Astrocyte (in vitro differentiated cells and primary cell): ENCODE measurements around the gene B4GALNT3. TPM values are rescaled to one million over a fixed set of nuclear protein-coding genes. Genes with fewer than 3 reads are reported as not detected.
A peak's percentile ranks its signal among the peaks of the same experiment; 100 is the strongest.

Experiments
- DNase-seq: peaks from one replicate; pipeline ENCODE4 v3.0.0-alpha.2; 2010; ENCODE audit warnings: low read depth
- FAIRE-seq: peaks from 2 replicates; lab custom pipeline; 2011; peaks lifted over from hg19 to GRCh38; lab: Jason Lieb, UNC
- H2AFZ ChIP-seq: 2 replicates; pipeline ENCODE4 v1.6.0; 2012; ENCODE audit warnings: low read depth, low read length, inconsistent platforms
- H3K27ac ChIP-seq: 2 replicates; pipeline ENCODE4 v1.5.1; 2011; ENCODE audit warnings: low read depth, low read length, inconsistent platforms
- H3K27me3 ChIP-seq: 2 replicates; pipeline ENCODE4 v1.6.0; 2011; ENCODE audit warnings: low read length, inconsistent platforms; ENCODE audit not compliant: insufficient read depth
- H3K36me3 ChIP-seq: 2 replicates; pipeline ENCODE4 v1.5.1; 2011; ENCODE audit warnings: low read length, inconsistent platforms; ENCODE audit not compliant: insufficient read depth
- H3K4me1 ChIP-seq: 2 replicates; pipeline ENCODE4 v1.5.1; 2011; ENCODE audit warnings: low read length, inconsistent platforms; ENCODE audit not compliant: insufficient read depth
- H3K4me2 ChIP-seq: 2 replicates; pipeline ENCODE4 v1.6.0; 2012; ENCODE audit warnings: low read length, inconsistent platforms
- H3K4me3 ChIP-seq: 2 replicates; pipeline ENCODE4 v1.5.1; 2011; ENCODE audit warnings: low read depth, mild to moderate bottlenecking, low read length, inconsistent platforms; ENCODE audit not compliant: insufficient read depth
- H3K79me2 ChIP-seq: 2 replicates; pipeline ENCODE4 v1.6.0; 2012; ENCODE audit warnings: mild to moderate bottlenecking, low read length, inconsistent platforms; ENCODE audit not compliant: insufficient read depth
- H3K9ac ChIP-seq: 2 replicates; pipeline ENCODE4 v1.6.0; 2012; ENCODE audit warnings: mild to moderate bottlenecking, low read length, inconsistent platforms
- H3K9me3 ChIP-seq: 2 replicates; pipeline ENCODE4 v1.5.1; 2012; ENCODE audit warnings: low read depth, mild to moderate bottlenecking, low read length, inconsistent platforms; ENCODE audit not compliant: insufficient read depth
- H4K20me1 ChIP-seq: 2 replicates; pipeline ENCODE4 v1.6.0; 2012; ENCODE audit warnings: low read length, inconsistent platforms; ENCODE audit not compliant: insufficient read depth
- H3K27ac Mint-ChIP-seq: one replicate; pipeline ENCODE4 v1.8.0; 2021; ENCODE audit warnings: mild to moderate bottlenecking, mixed read lengths; ENCODE audit not compliant: unreplicated experiment
- H3K27me3 Mint-ChIP-seq: one replicate; pipeline ENCODE4 v1.8.0; 2021; ENCODE audit warnings: low read depth, mixed read lengths; ENCODE audit not compliant: unreplicated experiment
- H3K36me3 Mint-ChIP-seq: one replicate; pipeline ENCODE4 v1.8.0; 2021; ENCODE audit warnings: low read depth, mixed read lengths; ENCODE audit not compliant: unreplicated experiment
- H3K4me1 Mint-ChIP-seq: one replicate; pipeline ENCODE4 v1.8.0; 2021; ENCODE audit warnings: low read depth, mixed read lengths; ENCODE audit not compliant: unreplicated experiment
- H3K4me3 Mint-ChIP-seq: one replicate; pipeline ENCODE4 v1.8.0; 2021; ENCODE audit warnings: mild to moderate bottlenecking, moderate library complexity, mixed read lengths; ENCODE audit not compliant: unreplicated experiment
- H3K9me3 Mint-ChIP-seq: one replicate; pipeline ENCODE4 v1.8.0; 2021; ENCODE audit warnings: mild to moderate bottlenecking, mixed read lengths; ENCODE audit not compliant: unreplicated experiment
- EZH2 ChIP-seq: IDR thresholded peaks from 2 replicates; pipeline ENCODE4 v1.6.1; 2012; ENCODE audit warnings: mild to moderate bottlenecking, low read length, inconsistent platforms; ENCODE audit not compliant: insufficient read depth
- total RNA-seq: library from RNA; stranded (reverse); gene quantifications from 2 replicates; pipeline ENCODE4 v1.2.1, GENCODE V29; 2021
- TF ChIP-seq, protein P1 (sequence below): IDR thresholded peaks from 2 replicates; pipeline ENCODE4 v1.5.1; 2011; ENCODE audit warnings: low read depth, mild to moderate bottlenecking, inconsistent platforms, low read length, moderate library complexity; ENCODE audit not compliant: insufficient read depth

B4GALNT3 gene
- total RNA-seq, 1 donor from 2014 or later, result 3.6 TPM

DNA sequence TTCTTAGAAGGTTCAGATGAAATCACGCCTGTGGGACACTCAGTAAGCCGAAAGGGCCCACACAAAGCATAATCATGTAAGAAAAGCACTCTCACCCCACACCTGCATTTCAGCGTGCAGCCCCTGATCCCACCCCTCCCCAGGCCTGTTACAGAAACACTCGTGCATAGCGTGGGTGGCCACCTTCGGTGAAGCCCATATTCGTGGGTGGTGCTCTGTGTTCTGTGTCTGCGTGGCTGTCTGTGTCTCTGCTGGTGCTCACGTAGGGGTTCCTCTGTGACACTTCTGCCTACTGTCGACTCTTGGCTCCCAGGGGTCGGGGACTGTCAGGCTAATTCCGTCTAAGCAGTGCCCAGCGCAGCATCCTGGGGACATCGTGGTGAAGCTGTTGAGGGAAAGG, 74.0 kb downstream of the B4GALNT3 start:
- no peak overlapping the region for H3K27ac ChIP-seq
- Mint-ChIP-seq H3K27ac (peak overlapping the region; percentile 12), H3K4me1 (peaks cover 14% of the 10 kb centered on the region), H3K4me3 (no peak overlapping the region), H3K9me3 (peaks cover 17% of the 10 kb centered on the region), H3K36me3 (peaks cover 4% of the 10 kb centered on the region), H3K27me3 (peaks cover 6% of the 10 kb centered on the region)
- no peak overlapping the region for H3K4me3 ChIP-seq
- H3K27me3 ChIP-seq, result no peaks in the 10 kb centered on the region
- H2AFZ ChIP-seq, result no peak overlapping the region
- no peak overlapping the region for H3K4me2 ChIP-seq
- H3K79me2 ChIP-seq, result no peaks in the 10 kb centered on the region
- peaks cover 2% of the 10 kb centered on the region for H3K4me1 ChIP-seq
- H3K9ac ChIP-seq, result no peak overlapping the region
- FAIRE-seq (no peak), DNase-seq (no peak)
- TF ChIP-seq, protein P1, sequence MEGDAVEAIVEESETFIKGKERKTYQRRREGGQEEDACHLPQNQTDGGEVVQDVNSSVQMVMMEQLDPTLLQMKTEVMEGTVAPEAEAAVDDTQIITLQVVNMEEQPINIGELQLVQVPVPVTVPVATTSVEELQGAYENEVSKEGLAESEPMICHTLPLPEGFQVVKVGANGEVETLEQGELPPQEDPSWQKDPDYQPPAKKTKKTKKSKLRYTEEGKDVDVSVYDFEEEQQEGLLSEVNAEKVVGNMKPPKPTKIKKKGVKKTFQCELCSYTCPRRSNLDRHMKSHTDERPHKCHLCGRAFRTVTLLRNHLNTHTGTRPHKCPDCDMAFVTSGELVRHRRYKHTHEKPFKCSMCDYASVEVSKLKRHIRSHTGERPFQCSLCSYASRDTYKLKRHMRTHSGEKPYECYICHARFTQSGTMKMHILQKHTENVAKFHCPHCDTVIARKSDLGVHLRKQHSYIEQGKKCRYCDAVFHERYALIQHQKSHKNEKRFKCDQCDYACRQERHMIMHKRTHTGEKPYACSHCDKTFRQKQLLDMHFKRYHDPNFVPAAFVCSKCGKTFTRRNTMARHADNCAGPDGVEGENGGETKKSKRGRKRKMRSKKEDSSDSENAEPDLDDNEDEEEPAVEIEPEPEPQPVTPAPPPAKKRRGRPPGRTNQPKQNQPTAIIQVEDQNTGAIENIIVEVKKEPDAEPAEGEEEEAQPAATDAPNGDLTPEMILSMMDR, result no peak
- no peak for TF ChIP-seq EZH2
- peaks cover 6% of the 10 kb centered on the region for H3K9me3 ChIP-seq
- H4K20me1 ChIP-seq, result no peaks in the 10 kb centered on the region
- H3K36me3 ChIP-seq, result no peaks in the 10 kb centered on the region

DNA sequence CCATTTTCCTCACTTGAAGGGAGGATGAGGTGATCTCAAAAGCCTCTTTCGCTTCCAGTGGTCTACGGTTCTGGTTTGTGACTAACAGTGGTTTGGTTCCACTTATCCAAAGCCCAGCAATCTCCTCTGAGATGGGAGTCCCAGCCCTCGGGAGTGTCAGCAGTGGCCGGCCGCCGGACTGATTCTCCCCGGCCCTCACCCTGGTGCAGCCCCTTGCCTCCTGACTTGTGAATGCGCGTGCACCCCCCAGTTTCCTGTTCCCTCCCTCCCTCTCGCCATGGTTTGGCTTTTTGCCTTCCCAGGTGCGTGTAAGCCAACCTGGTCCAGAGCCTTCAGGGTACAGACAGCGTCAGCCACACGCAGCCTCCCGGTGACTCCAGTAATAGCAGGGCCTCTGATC, 74.5 kb downstream of the B4GALNT3 start:
- DNase-seq, result no peak
- Histone ChIP-seq H3K4me2 (no peak overlapping the region), H3K27ac (no peak overlapping the region), H3K4me1 (peaks cover 7% of the 10 kb centered on the region), H3K79me2 (no peaks in the 10 kb centered on the region), H4K20me1 (no peaks in the 10 kb centered on the region), H2AFZ (no peak overlapping the region), H3K27me3 (no peaks in the 10 kb centered on the region), H3K9ac (no peak overlapping the region), H3K9me3 (peaks cover 6% of the 10 kb centered on the region), H3K4me3 (no peak overlapping the region), H3K36me3 (no peaks in the 10 kb centered on the region)
- Mint-ChIP-seq H3K27me3 (peaks cover 6% of the 10 kb centered on the region), H3K27ac (no peak overlapping the region), H3K9me3 (peaks cover 16% of the 10 kb centered on the region), H3K4me3 (no peak overlapping the region), H3K4me1 (peaks cover 15% of the 10 kb centered on the region), H3K36me3 (peaks cover 5% of the 10 kb centered on the region)
- no peak for FAIRE-seq
- TF ChIP-seq EZH2, result no peak
- TF ChIP-seq, protein P1, result no peak

DNA sequence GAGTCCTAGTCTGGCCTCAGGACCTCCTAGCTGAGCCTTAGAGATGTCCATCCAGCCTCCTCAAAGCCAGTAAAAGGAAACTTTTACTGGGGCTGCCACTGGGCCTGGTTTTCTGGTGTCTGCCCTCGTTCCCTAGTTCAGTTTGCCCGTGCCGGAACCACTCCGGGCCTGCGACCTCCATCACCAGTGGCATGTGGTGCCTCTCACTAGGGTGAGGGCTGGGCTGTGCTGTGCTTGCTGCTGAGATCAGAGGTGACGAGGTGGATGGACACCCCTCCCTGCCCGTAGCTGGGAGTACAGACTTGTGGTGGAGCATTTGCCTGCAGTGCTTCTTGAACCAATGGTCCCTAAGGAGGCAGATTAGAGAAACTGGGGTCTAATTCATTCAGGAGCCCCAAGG, 75.7 kb downstream of the B4GALNT3 start:
- no peaks in the 10 kb centered on the region for H3K36me3 ChIP-seq
- H3K27ac ChIP-seq, result no peak overlapping the region
- no peak for DNase-seq
- peaks cover 8% of the 10 kb centered on the region for H3K4me1 ChIP-seq
- peaks cover 6% of the 10 kb centered on the region for H3K9me3 ChIP-seq
- no peaks in the 10 kb centered on the region for H4K20me1 ChIP-seq
- FAIRE-seq, result no peak
- no peak overlapping the region for H3K9ac ChIP-seq
- TF ChIP-seq, protein P1, result no peak
- H3K9me3 Mint-ChIP-seq, result peaks cover 10% of the 10 kb centered on the region
- no peak overlapping the region for H2AFZ ChIP-seq
- no peaks in the 10 kb centered on the region for H3K27me3 ChIP-seq
- H3K27me3 Mint-ChIP-seq, result peaks cover 8% of the 10 kb centered on the region
- no peak overlapping the region for H3K4me3 ChIP-seq
- H3K4me3 Mint-ChIP-seq, result no peak overlapping the region
- H3K36me3 Mint-ChIP-seq, result peaks cover 5% of the 10 kb centered on the region
- peaks cover 17% of the 10 kb centered on the region for H3K4me1 Mint-ChIP-seq
- no peaks in the 10 kb centered on the region for H3K79me2 ChIP-seq
- no peak overlapping the region for H3K4me2 ChIP-seq
- H3K27ac Mint-ChIP-seq, result no peak overlapping the region
